Kidney tubule cell (primary cell): ENCODE results near the gene EYS.

Source experiments
- DNase-seq: peaks from one replicate; pipeline ENCODE4 v3.0.0-alpha.2; 2018; ENCODE audit warnings: low spot score

The EYS gene

GRCh38 chr6:64231928-64232327 lies 1475.1 kb downstream of the EYS start:
- DNase-seq, result no peak

- no peak for DNase-seq
These were observed 1476.5 kb downstream of the EYS start for GRCh38 chr6:64230530-64230929.

- no peak for DNase-seq
These were observed 1479.2 kb downstream of the EYS start for GRCh38 chr6:64227863-64228262.

GRCh38 chr6:64225503-64225902 lies 1481.5 kb downstream of the EYS start:
- DNase-seq, result no peak

- no peak for DNase-seq
These were observed 1482.2 kb downstream of the EYS start for GRCh38 chr6:64224819-64225218.

GRCh38 chr6:64221776-64222175 lies 1485.2 kb downstream of the EYS start:
- DNase-seq, result no peak

- DNase-seq, result peak; percentile 23
These were observed 1486.2 kb downstream of the EYS start for GRCh38 chr6:64220801-64221200.

GRCh38 chr6:64217721-64218620 lies 1489.1 kb downstream of the EYS start:
- DNase-seq, result peak; percentile 58

- no peak for DNase-seq
These were observed 1492.7 kb downstream of the EYS start for GRCh38 chr6:64214373-64214772.

GRCh38 chr6:64213697-64214096 lies 1493.3 kb downstream of the EYS start:
- no peak for DNase-seq

GRCh38 chr6:64197246-64197645 lies 1509.8 kb downstream of the EYS start:
- no peak for DNase-seq

- no peak for DNase-seq
These were observed 1520.4 kb downstream of the EYS start for GRCh38 chr6:64186592-64186991.

GRCh38 chr6:64185621-64186020 lies 1521.4 kb downstream of the EYS start:
- DNase-seq, result no peak

- no peak for DNase-seq
These were observed 1531.7 kb downstream of the EYS start for GRCh38 chr6:64175296-64175695.

GRCh38 chr6:64170316-64170715 lies 1536.7 kb downstream of the EYS start:
- DNase-seq, result no peak

- DNase-seq, result no peak
These were observed 1546.5 kb downstream of the EYS start for GRCh38 chr6:64160486-64160885.

GRCh38 chr6:64155063-64155462 lies 1552.0 kb downstream of the EYS start:
- no peak for DNase-seq

GRCh38 chr6:64146876-64147275 lies 1560.2 kb downstream of the EYS start:
- DNase-seq, result no peak

- DNase-seq, result no peak
These were observed 1560.9 kb downstream of the EYS start for GRCh38 chr6:64146094-64146493.

- no peak for DNase-seq
These were observed 1561.4 kb downstream of the EYS start for GRCh38 chr6:64145658-64146057.

- no peak for DNase-seq
These were observed 1563.9 kb downstream of the EYS start for GRCh38 chr6:64143101-64143500.

GRCh38 chr6:64141680-64142079 lies 1565.3 kb downstream of the EYS start:
- no peak for DNase-seq

- DNase-seq, result no peak
These were observed 1578.6 kb downstream of the EYS start for GRCh38 chr6:64128301-64129024.
